Right lobe of liver (tissue), 6 donors: ENCODE data around the gene REXO1. TPM values are rescaled to one million over a fixed set of nuclear protein-coding genes. Genes with fewer than 3 reads are reported as not detected.
"Not testable (repeated sequence)": the region's sequence is repeated elsewhere in the genome, so short reads cannot be mapped to it uniquely, and the experiment has no call there.

Experiments used
- ATAC-seq, 4 donors: fragments of 200-7000 bp; cut with Tn5 transposase; one replicate each; pipeline ENCODE4 v1.9.1; 2020; ENCODE audit warnings: mild to moderate bottlenecking in 4 of 4, moderate library complexity in 4 of 4
- DNase-seq, 3 donors: peaks; one replicate each; pipeline ENCODE4 v3.0.0-alpha.2; 2020
- H3K27ac ChIP-seq, 3 donors: fragments of 200-600 bp; one replicate each; pipeline ENCODE4 v1.8.0; 2022
- H3K27me3 ChIP-seq, 2 donors: fragments of 200-600 bp; one replicate each; pipeline ENCODE4 v1.8.0; 2022
- H3K36me3 ChIP-seq, 4 donors: fragments of 200-600 bp; sonication (generic) in 1 of 4; one replicate each; pipeline versions ENCODE4 v1.5.1 to v1.8.0; 2017 to 2022; ENCODE audit warnings: control low read depth in 1 of 4
- H3K4me1 ChIP-seq, 4 donors: fragments of 200-600 bp; sonication (generic) in 1 of 4; one replicate each; pipeline versions ENCODE4 v1.5.1 to v1.8.0; 2017 to 2022; ENCODE audit warnings: control low read depth in 1 of 4
- H3K4me3 ChIP-seq, 3 donors: fragments of 200-600 bp; one replicate each; pipeline ENCODE4 v1.8.0; 2022
- H3K9me3 ChIP-seq, 4 donors: fragments of 200-600 bp; sonication (generic) in 1 of 4; one replicate each; pipeline versions ENCODE4 v1.5.1 to v1.8.0; 2017 to 2022; ENCODE audit warnings: control low read depth in 1 of 4
- CTCF ChIP-seq, 4 donors: fragments of 200-600 bp in 3 of 4; fragments of 450-650 bp in 1 of 4; IDR thresholded peaks; one replicate each; pipeline versions ENCODE4 v1.5.1 to v1.8.0; 2016 to 2022; ENCODE audit warnings: antibody characterized with exemption in 4 of 4, mild to moderate bottlenecking in 2 of 4
- POLR2A ChIP-seq: fragments of 450-650 bp; IDR thresholded peaks from one replicate; pipeline ENCODE4 v1.6.1; 2017; ENCODE audit warnings: antibody characterized with exemption, mild to moderate bottlenecking
- WGBS: methylation state at CpG from one replicate; pipeline ENCODE4 v1.1.6; 2018; ENCODE audit warnings: low coverage, low lambda C conversion rate; ENCODE audit not compliant: insufficient coverage; ENCODE audit errors: missing lambda C conversion rate; 5-methylcytosine and 5-hydroxymethylcytosine counted together
- intact Hi-C, 2 donors: fragments of 100-400 bp; cut with DNase I; formaldehyde crosslinking; loops; one replicate each; pipeline versions ENCODE4 v1.11.2 to v1.14.1; 2022
- total RNA-seq, 6 experiments: library from RNA; depleted of rRNA in 2 of 6; stranded (reverse); fragments of >200 nt in 2 of 6; fragmentation: NEBNext Ultra II Directional in 3 of 6; extraction: Animal tissue kit (Norgen Biotek cat#: 25700) in 3 of 6; gene quantifications; one replicate each; pipeline versions ENCODE4 v1.1.0 to v1.2.4, GENCODE V29; 2016 to 2023
- donor health status: DM: no; HTN: yes; CAD: no.
- donor health status: DM: no; HTN: no; CAD: no.
- donor health status: DM: no; HTN: no; CAD: no.
- donor health status: DM: no; HTN: yes; CAD: no.
- donor health status: DM: no; HTN: yes; CAD: no.

REXO1 gene
- total RNA-seq, 6 experiments from 2014 or later = 8.0 to 17.7 (median 12.6) TPM

DNA sequence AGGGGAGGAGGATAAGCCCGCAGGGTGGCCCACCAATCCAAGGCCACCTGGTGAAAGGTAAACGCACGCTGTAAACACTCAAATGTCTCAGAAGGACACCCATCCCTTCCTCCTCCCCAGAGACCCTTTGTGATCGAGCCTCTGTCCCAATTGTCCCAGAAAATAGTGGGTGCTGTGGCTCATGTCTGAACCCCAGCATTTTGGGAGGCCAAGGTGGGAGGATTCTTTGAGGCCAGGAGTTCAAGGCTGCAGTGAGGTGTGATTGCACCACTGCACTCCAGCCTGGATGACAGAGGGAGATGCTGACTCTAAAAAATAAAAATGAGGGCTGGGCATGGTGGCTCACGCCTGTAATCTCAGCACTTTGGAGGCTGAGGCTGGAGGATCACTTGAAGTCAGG is 40.1 kb upstream of the REXO1 start:
- WGBS = 95% methylated on average over 4 of the region's 5 CpGs
- ATAC-seq (no peak), DNase-seq (no peak)
- H3K27ac ChIP-seq = no peak overlapping the region
- H3K4me1 ChIP-seq = peaks cover 0 to 6% (median 2%) of the 10 kb centered on the region in 4 donors
- no peak overlapping the region for H3K4me3 ChIP-seq
- H3K9me3 ChIP-seq = no peaks in the 10 kb centered on the region
- no peaks in the 10 kb centered on the region for H3K27me3 ChIP-seq
- H3K36me3 ChIP-seq = no peaks in the 10 kb centered on the region
- intact Hi-C loops = no loop called here
- TF ChIP-seq POLR2A (no peak), CTCF (IDR thresholded peaks at IDR 0.05) (no peak)

DNA sequence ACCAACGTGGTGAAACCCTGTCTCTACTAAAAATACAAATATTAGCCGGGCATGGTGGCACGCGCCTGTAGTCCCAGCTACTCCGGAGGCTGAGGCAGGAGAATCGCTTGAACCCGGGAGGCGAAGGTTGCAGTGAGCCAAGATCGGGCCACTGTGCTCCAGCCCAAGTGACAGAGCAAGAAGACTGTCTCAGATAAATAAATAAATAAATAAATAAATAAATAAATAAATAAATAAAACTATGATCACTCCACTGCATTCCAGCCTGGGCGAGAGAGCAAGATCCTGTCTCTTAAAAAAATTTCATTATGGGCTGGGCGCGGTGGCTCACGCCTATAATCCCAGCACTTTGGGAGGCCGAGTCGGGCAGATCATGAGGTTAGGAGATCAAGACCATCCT is 38.1 kb upstream of the REXO1 start:
- H3K27me3 ChIP-seq, ATAC-seq, H3K9me3 ChIP-seq, intact Hi-C loops, H3K4me3 ChIP-seq, H3K4me1 ChIP-seq, DNase-seq, H3K36me3 ChIP-seq, H3K27ac ChIP-seq: not testable (repeated sequence)
- WGBS = 95% methylated on average over 11 of the region's 15 CpGs

GRCh38 chr19:1885398-1886119 is 37.3 kb upstream of the REXO1 start, which contains the start of gene ABHD17A:
ABHD17A (minus strand) TSS chr19:1885496; CDS start chr19:1881566, 3,930 bp downstream.
- ATAC-seq (peak; percentile 94 to 97 (median 96)), DNase-seq (peak; percentile 95 to 96 (median 95))
- H3K4me1 ChIP-seq, H3K27me3 ChIP-seq, H3K9me3 ChIP-seq, intact Hi-C loops, H3K36me3 ChIP-seq: not testable (repeated sequence)
- 21% methylated on average over 14 of the region's 46 CpGs for WGBS
- Histone ChIP-seq H3K4me3 (peak within 1 kb of the TSS; percentile 63 to 89 (median 80)), H3K27ac (peak within 1 kb of the TSS; percentile 70 to 88 (median 86))
- peak; percentile 71 for TF ChIP-seq POLR2A

DNA sequence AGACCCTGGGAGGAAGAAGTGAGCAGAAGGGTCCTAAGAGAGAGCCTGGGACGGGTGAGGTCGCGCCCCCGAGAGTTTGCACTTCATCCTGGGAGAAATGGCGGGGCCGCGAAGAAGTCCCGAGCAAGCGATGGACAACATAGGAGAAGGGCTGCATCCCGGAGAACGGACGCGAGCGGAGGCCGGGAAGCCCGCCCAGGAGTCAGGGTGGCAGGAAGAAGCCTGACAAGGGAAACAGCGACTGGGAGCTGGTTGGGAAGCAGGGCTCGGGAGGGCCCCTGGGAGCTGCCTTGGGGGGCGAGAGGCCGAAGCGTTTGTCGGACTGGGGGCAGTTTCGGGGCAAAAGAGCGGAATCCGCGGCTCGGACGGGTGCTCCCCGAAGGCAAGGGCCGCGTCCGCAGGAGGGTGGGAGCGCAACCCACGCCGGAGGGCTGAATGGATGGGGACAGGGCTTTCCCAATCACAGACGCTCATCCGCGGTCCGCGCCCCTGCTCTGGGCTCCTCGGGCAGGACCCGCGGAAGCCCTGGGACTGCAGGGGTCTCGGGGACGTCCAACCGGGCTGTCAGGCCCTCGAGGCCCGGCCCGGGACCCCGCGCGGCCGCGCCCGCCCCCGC is 36.5 kb upstream of the REXO1 start:
- H3K4me3 ChIP-seq = peak overlapping the region; percentile 63 to 89 (median 80)
- peak overlapping the region; percentile 70 to 88 (median 86) for H3K27ac ChIP-seq
- no peaks in the 10 kb centered on the region for H3K27me3 ChIP-seq
- TF ChIP-seq POLR2A = no peak
- no peak for TF ChIP-seq CTCF (IDR thresholded peaks at IDR 0.05)
- ATAC-seq = peak in 2 of 4 donors; percentile 4 to 15
- H3K9me3 ChIP-seq = no peaks in the 10 kb centered on the region
- peaks cover 0 to 9% (median 2%) of the 10 kb centered on the region in 4 donors for H3K4me1 ChIP-seq
- H3K36me3 ChIP-seq = no peaks in the 10 kb centered on the region
- DNase-seq = peak in 1 of 3 donors; percentile 56
- intact Hi-C loops = no loop called here
- 0% methylated on average over 10 of the region's 56 CpGs for WGBS

DNA sequence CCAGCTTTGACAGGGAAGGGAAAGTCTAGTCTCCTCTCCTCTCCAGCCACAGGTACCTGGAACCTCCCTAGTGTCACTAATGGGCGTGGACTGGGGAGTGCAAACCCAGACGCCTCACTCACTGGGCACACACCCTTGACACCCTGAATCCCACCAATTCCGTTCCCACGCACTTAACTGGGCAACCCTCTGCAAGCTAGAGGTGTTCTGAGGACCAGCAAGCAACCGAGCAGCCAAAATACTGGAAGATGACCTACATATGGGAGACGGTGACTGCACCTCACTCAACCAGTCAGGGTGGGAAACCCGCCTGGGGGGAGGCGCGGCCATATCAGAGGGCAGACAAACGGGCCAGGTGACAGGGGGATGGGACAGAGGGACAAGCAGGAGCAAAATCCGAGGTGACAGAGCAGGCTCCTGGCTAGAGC is 36.0 kb upstream of the REXO1 start:
- no peak for TF ChIP-seq CTCF (IDR thresholded peaks at IDR 0.05)
- no peak for TF ChIP-seq POLR2A
- intact Hi-C loops = no loop called here
- no peaks in the 10 kb centered on the region for H3K36me3 ChIP-seq
- no peaks in the 10 kb centered on the region for H3K9me3 ChIP-seq
- WGBS = under 1% methylated on average over 11 of the region's 11 CpGs
- H3K4me1 ChIP-seq = peaks cover 0 to 9% (median 2%) of the 10 kb centered on the region in 4 donors
- H3K27ac ChIP-seq = peak overlapping the region; percentile 70 to 88 (median 86)
- peak in 1 of 4 donors; percentile 16 for ATAC-seq
- no peak for DNase-seq
- no peaks in the 10 kb centered on the region for H3K27me3 ChIP-seq
- peak overlapping the region; percentile 63 to 89 (median 80) for H3K4me3 ChIP-seq
